HEK293T (cell line): Measurements from ENCODE around the gene POLN.

ENCODE experiments used
- CTCF ChIA-PET: fragments of 350-600 bp; formaldehyde crosslinking; extraction: SDS; loops from one replicate; lab custom pipeline; 2021; ENCODE audit warnings: antibody characterized with exemption, inconsistent platforms; lab: Yijun Ruan, JAX
- POLR2A ChIA-PET: fragments of 350-600 bp; formaldehyde crosslinking; extraction: SDS; loops from one replicate; lab custom pipeline; 2020; ENCODE audit warnings: antibody characterized with exemption, inconsistent platforms; lab: Yijun Ruan, JAX
- DNase-seq: peaks from one replicate; pipeline ENCODE4 v3.0.0; 2012; ENCODE audit warnings: mixed read lengths; ENCODE audit errors: extremely low spot score
- ARNT ChIP-seq: fragments of 450-650 bp; IDR thresholded peaks from 2 replicates; pipeline ENCODE4 v1.6.1; 2017; ENCODE audit warnings: mild to moderate bottlenecking
- BHLHE40 ChIP-seq: fragments of 450-650 bp; IDR thresholded peaks from 2 replicates; pipeline ENCODE4 v1.6.1; 2016; ENCODE audit warnings: mild to moderate bottlenecking, moderate library complexity, borderline replicate concordance
- CTBP1 ChIP-seq: fragments of 450-650 bp; IDR thresholded peaks from 2 replicates; pipeline ENCODE4 v1.6.1; 2016; ENCODE audit warnings: borderline replicate concordance
- ELF4 ChIP-seq: fragments of 450-650 bp; IDR thresholded peaks from 2 replicates; pipeline ENCODE4 v1.6.1; 2017; ENCODE audit warnings: antibody characterized with exemption
- FOXA1 ChIP-seq: fragments of 450-650 bp; IDR thresholded peaks from 2 replicates; pipeline ENCODE4 v1.6.1; 2016; ENCODE audit warnings: mild to moderate bottlenecking
- FOXK2 ChIP-seq: fragments of 450-650 bp; IDR thresholded peaks from 2 replicates; pipeline ENCODE4 v1.6.1; 2016; ENCODE audit warnings: mild to moderate bottlenecking
- FOXM1 ChIP-seq: fragments of 450-650 bp; IDR thresholded peaks from 2 replicates; pipeline ENCODE4 v1.6.1; 2017; ENCODE audit warnings: mild to moderate bottlenecking, borderline replicate concordance
- HDGF ChIP-seq: fragments of 450-650 bp; IDR thresholded peaks from 2 replicates; pipeline ENCODE4 v1.6.1; 2017; ENCODE audit warnings: antibody characterized with exemption, borderline replicate concordance
- L3MBTL2 ChIP-seq: fragments of 450-650 bp; conservative IDR thresholded peaks from 2 replicates; pipeline ENCODE4 v1.6.1; 2016; ENCODE audit warnings: mild to moderate bottlenecking
- LEF1 ChIP-seq: fragments of 450-650 bp; IDR thresholded peaks from 2 replicates; pipeline ENCODE4 v1.6.1; 2017; ENCODE audit warnings: mild to moderate bottlenecking, borderline replicate concordance
- NFRKB ChIP-seq: fragments of 450-650 bp; IDR thresholded peaks from 2 replicates; pipeline ENCODE4 v1.6.1; 2016; ENCODE audit warnings: mild to moderate bottlenecking, moderate library complexity
- PKNOX1 ChIP-seq: fragments of 450-650 bp; IDR thresholded peaks from 2 replicates; pipeline ENCODE4 v1.6.1; 2016
- SP1 ChIP-seq: fragments of 450-650 bp; IDR thresholded peaks from 2 replicates; pipeline ENCODE4 v1.6.1; 2017
- SUZ12 ChIP-seq: fragments of 450-650 bp; IDR thresholded peaks from 2 replicates; pipeline ENCODE4 v1.6.1; 2016; ENCODE audit warnings: mild to moderate bottlenecking
- TARDBP ChIP-seq: fragments of 450-650 bp; IDR thresholded peaks from 2 replicates; pipeline ENCODE4 v1.6.1; 2016
- ZNF384 ChIP-seq: fragments of 450-650 bp; IDR thresholded peaks from 2 replicates; pipeline ENCODE4 v1.6.1; 2016

POLN gene

GRCh38 chr4:2096073-2096609 lies 145.8 kb downstream of the POLN start:
- DNase-seq: no peak
- CTCF ChIA-PET: no interaction called here
- POLR2A ChIA-PET: no interaction called here
- TF ChIP-seq TARDBP: no peak
- TF ChIP-seq BHLHE40: no peak
- no peak for TF ChIP-seq ZNF384

GRCh38 chr4:2095236-2096072 lies 146.5 kb downstream of the POLN start:
- no peak for TF ChIP-seq NFRKB
- TF ChIP-seq PKNOX1: no peak
- TF ChIP-seq ARNT: no peak
- no peak for TF ChIP-seq ELF4
- no peak for TF ChIP-seq FOXK2
- no peak for TF ChIP-seq SUZ12
- TF ChIP-seq LEF1: no peak
- TF ChIP-seq ZNF384: no peak
- TF ChIP-seq L3MBTL2: no peak
- TF ChIP-seq TARDBP: no peak
- no peak for TF ChIP-seq BHLHE40
- no peak for TF ChIP-seq CTBP1
- TF ChIP-seq FOXM1: no peak
- ChIA-PET CTCF (no interaction called here), POLR2A (no interaction called here)
- no peak for DNase-seq

- ChIA-PET CTCF (no interaction called here), POLR2A (no interaction called here)
- no peak for DNase-seq
- TF ChIP-seq L3MBTL2 (no peak), TARDBP (no peak), ZNF384 (no peak), FOXK2 (no peak), HDGF (no peak), BHLHE40 (no peak), ARNT (no peak), FOXM1 (no peak), FOXA1 (no peak), CTBP1 (no peak), NFRKB (no peak), SP1 (no peak), SUZ12 (no peak), ELF4 (no peak), PKNOX1 (no peak), LEF1 (no peak)
Measured at GRCh38 chr4:2094545-2094944, 147.4 kb downstream of the POLN start.

GRCh38 chr4:2093265-2093664 lies 148.7 kb downstream of the POLN start:
- ChIA-PET CTCF (no interaction called here), POLR2A (no interaction called here)
- DNase-seq: no peak
- TF ChIP-seq ELF4 (no peak), FOXA1 (no peak), PKNOX1 (no peak), L3MBTL2 (no peak), FOXM1 (no peak), TARDBP (no peak), HDGF (no peak), SUZ12 (no peak), FOXK2 (no peak), BHLHE40 (no peak), LEF1 (no peak), ARNT (no peak), ZNF384 (no peak), CTBP1 (no peak), SP1 (no peak), NFRKB (no peak)

GRCh38 chr4:2092669-2093053 lies 149.3 kb downstream of the POLN start:
- DNase-seq: no peak
- ChIA-PET POLR2A (no interaction called here), CTCF (no interaction called here)
- TF ChIP-seq TARDBP (no peak), SUZ12 (no peak), LEF1 (no peak), HDGF (no peak), ARNT (no peak), BHLHE40 (no peak), NFRKB (no peak), FOXM1 (no peak), FOXK2 (no peak), CTBP1 (no peak), SP1 (no peak), ELF4 (no peak), FOXA1 (no peak), L3MBTL2 (no peak)
